Astrocyte of the hippocampus (primary cell): ENCODE measurements around the gene KCTD1.
A peak's percentile ranks its signal among the peaks of the same experiment; 100 is the strongest.

Experiments
- DNase-seq: peaks from one replicate; pipeline ENCODE4 v3.0.0; 2011; ENCODE audit warnings: low read depth, low spot score

Gene KCTD1

GRCh38 chr18:26482569-26482968 is 65.8 kb downstream of the KCTD1 start:
- DNase-seq: no peak

- DNase-seq: peak; percentile 81
Measured at GRCh38 chr18:26480897-26481795, 67.2 kb downstream of the KCTD1 start.

GRCh38 chr18:26479681-26480079 is 68.7 kb downstream of the KCTD1 start:
- peak; percentile 64 for DNase-seq

- DNase-seq: peak; percentile 22
Measured at GRCh38 chr18:26479065-26479680, 69.2 kb downstream of the KCTD1 start.

- DNase-seq: no peak
Measured at GRCh38 chr18:26477828-26478466, 70.4 kb downstream of the KCTD1 start.

- DNase-seq: no peak
Measured at GRCh38 chr18:26476697-26477096, 71.7 kb downstream of the KCTD1 start.

- DNase-seq: no peak
Measured at GRCh38 chr18:26474542-26474941, 73.8 kb downstream of the KCTD1 start.

GRCh38 chr18:26473672-26474071 is 74.7 kb downstream of the KCTD1 start:
- DNase-seq: no peak

- no peak for DNase-seq
Measured at GRCh38 chr18:26471826-26472225, 76.5 kb downstream of the KCTD1 start.

GRCh38 chr18:26471027-26471426 is 77.3 kb downstream of the KCTD1 start:
- DNase-seq: peak; percentile 31

GRCh38 chr18:26470011-26470637 is 78.2 kb downstream of the KCTD1 start:
- DNase-seq: no peak

GRCh38 chr18:26468931-26469340 is 79.4 kb downstream of the KCTD1 start:
- no peak for DNase-seq

- DNase-seq: no peak
Measured at GRCh38 chr18:26466026-26466425, 82.3 kb downstream of the KCTD1 start.

GRCh38 chr18:26465431-26465830 is 82.9 kb downstream of the KCTD1 start:
- DNase-seq: no peak

GRCh38 chr18:26464128-26465011 is 84.0 kb downstream of the KCTD1 start:
- no peak for DNase-seq

GRCh38 chr18:26462355-26462754 is 86.0 kb downstream of the KCTD1 start:
- no peak for DNase-seq

- DNase-seq: no peak
Measured at GRCh38 chr18:26461405-26461804, 86.9 kb downstream of the KCTD1 start.

GRCh38 chr18:26460449-26461091 is 87.8 kb downstream of the KCTD1 start:
- DNase-seq: peak; percentile 82

GRCh38 chr18:26459884-26460283 is 88.5 kb downstream of the KCTD1 start:
- no peak for DNase-seq

GRCh38 chr18:26459340-26459739 is 89.0 kb downstream of the KCTD1 start:
- DNase-seq: no peak
